Stimulated activated CD4-positive, alpha-beta T cell treated with anti-CD3 and anti-CD28 coated beads, Interleukin-15, amount 100 ng/mL, for 48 hours (primary cell): ENCODE measurements around the gene RXRA.

Source experiments
- DNase-seq, 2 donors: peaks; one replicate each; pipeline ENCODE4 v3.0.0-alpha.2; 2020; ENCODE audit warnings: low read depth in 2 of 2

The RXRA gene

DNA sequence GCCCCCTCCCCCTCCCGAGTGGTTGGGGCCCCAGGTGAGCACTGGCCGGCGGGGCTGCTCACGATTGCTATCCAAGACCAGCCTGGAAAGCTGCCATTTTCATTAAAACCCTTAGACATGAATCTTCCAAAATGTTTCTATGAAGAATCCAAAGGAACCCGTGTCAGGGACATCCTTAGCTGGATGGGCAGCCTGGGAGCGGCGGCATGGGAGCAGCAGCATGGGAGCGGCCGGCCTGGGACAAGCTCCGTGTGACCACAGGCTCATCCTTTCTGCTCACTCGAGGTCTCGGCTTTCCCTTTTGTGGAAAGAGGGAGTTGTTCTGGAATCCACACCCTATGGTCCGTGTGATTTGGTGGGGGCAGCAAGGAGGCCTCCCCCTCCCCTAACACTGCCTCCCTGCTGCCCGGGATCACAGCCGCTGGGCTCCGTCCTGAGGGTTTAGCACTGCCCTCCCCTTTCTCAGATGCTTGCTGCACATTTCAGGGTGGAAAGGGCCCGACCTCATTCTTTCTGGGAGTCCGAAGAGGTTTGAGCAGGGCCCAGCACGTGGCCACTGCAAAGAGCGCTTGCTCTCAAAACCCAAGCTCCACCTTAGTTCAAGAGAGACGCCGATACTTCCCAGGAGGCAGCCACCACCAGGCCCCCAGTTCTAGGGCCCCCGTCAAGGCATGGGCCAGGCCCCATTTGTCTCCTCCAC, 127.7 kb downstream of the RXRA start:
- no peak for DNase-seq

DNA sequence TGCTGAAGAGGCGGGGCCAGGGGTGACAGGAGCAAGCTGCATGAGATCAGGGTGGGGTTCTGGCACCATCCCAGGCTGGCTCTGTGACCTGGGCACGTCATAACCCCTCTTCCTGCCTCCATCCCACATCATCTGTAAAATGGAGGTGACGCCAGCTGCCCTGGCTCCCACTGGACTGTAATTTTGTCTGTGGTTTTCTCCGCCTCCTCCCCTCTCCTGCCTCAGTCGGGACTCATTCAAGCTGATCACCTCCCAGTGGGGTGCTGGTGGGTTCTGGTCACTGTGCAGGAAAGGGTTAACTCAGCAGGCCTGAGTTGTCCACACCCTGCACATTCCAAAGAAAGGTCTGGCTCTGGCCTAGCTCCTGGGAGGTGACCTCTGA, 128.2 kb downstream of the RXRA start:
- no peak for DNase-seq

DNA sequence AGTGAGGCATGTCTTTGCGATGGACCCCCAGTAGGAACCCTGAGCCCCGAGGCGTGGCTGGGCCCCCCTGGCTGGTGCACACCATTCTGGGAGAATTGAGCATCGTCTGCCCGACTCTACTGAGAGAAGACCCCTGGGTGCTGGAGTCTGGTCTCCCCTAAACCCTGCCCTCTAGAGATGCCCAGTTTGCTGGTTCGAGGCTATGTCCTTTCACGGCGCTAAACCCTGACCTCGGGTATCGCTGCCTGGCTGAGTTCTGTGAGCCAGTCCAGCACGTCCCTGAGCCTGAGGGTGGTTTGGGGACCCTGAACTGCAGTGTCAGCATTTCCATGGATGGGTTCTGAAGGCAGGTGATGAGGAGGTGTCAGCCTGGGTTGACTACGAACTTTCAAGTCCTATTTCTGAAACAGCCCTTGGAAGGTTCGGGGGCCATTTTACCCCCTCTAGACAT, 128.8 kb downstream of the RXRA start:
- no peak for DNase-seq

DNA sequence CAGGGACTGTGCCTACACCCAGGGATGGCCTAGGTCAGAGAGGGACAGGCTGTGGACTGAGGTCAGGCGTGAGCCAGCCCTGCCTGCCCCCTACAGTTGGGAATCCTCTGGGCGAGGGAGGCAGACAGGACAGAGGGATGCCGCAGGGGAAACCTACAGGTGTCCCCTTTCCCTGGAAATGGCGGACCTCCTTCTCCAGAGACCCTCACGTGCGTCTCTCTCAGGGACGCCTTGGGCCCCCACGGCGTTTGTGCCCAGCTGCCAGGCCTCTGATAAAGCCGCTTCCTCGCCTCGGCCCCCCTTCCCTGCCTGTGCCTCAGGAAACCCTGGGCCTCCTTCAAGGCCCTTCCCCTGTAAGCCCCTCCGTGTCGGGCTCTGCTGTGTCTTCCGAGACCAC, 129.3 kb downstream of the RXRA start:
- no peak for DNase-seq

DNA sequence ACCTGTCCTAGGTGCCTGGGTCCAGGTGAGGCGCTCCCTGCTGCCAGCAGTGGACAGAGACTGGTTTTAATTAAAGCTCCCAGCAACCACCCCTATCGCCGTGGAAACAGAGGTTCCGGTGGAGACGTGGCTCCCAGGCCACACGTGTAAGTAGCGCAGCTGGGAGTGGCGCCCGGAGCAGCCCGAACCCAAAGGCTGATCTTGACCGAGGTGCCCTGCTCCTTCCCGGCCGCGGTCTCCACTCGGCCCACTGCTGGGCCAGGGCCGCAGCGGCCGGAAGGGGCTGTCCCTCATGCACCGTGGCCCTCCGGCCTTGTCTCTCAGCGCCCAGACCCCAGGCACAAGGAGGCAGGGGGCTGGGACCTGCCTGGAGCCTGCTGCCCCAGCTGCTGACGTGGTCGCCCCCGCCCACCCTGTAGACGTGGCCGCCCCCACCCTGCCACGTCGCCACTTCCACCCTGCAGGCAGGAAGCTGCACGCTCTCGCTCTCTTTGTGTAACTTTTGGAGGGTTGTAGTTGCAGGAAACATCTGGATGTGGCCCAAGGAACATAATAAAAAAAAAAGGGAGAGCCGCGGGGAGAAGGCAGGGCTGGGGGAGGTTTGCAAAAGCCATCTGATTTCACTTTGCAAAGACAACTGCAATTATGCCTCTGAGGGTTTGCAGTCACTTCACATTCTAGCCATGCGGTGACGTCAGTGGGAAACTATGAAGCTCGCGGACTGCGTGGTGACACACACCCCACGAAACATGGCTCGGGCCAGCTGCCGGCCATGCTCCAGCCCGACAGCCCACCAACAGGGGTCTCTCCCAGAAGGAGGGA, 129.9 kb downstream of the RXRA start:
- peak; percentile 54 to 59 for DNase-seq

DNA sequence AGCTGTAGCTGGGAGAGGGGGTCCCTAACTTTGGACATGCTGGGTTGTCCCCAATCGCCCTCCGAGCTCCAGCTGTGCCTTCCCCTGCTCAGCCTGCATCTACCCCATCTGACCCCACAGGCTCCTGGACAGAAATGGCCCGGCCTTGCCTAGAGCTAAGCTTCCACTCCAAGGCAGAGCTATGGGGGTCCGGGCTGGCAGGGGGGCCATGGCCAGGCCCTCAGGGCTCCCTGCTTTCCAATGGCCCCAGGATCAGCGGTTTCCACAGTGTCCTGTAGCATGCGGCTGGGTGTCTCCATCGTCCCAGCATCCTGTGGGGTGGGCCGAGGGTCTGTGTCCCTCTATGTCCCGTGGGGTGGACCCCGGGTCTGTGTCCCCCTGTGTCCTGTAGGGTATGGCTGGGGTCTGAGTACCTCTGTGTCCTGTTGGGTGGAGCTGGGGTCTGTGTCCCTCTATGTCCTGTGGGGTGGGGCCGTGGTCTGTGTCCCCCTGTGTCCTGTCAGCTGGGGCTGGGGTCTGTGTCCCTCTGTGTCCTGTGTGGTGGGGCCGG, 130.6 kb downstream of the RXRA start:
- no peak for DNase-seq

DNA sequence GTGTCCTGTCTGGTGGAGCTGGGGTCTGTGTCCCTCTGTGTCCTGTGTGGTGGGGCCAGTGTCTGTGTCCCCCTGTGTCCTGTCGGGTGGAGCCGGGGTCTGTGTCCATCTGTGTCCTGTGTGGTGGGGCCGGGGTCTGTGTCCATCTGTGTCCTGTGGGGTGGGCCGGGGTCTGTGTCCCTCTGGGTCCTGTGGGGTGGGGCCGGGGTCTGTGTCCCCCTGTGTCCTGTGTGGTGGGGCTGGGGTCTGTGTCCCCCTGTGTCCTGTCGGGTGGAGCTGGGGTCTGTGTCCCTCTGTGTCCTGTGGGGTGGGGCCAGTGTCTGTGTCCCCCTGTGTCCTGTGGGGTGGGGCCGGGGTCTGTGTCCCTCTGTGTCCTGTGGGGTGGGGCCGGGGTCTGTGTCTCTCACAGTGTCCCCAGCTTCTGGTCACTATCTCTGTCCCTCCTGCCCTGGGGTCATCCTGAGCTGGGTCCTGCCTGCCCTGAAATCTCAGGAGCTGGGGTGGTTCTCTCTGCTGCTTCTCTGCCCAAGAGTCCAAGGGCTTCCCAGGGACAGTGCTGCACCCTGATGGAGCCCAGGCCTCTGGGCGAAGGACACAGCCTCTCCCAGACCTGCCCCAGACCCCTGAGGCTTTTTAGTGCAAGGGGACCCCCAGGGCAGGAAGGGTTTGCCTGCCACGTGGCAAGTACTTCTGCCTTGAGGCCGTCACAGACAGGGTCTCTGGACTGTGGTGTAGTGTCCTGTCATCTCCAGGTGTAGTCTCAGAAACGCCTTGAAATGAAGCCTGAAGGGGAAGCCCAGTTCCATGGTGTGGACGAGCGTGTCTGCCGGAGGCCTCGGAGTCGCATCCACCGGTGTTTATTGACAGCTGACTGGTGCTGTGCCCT, 131.3 kb downstream of the RXRA start:
- no peak for DNase-seq

DNA sequence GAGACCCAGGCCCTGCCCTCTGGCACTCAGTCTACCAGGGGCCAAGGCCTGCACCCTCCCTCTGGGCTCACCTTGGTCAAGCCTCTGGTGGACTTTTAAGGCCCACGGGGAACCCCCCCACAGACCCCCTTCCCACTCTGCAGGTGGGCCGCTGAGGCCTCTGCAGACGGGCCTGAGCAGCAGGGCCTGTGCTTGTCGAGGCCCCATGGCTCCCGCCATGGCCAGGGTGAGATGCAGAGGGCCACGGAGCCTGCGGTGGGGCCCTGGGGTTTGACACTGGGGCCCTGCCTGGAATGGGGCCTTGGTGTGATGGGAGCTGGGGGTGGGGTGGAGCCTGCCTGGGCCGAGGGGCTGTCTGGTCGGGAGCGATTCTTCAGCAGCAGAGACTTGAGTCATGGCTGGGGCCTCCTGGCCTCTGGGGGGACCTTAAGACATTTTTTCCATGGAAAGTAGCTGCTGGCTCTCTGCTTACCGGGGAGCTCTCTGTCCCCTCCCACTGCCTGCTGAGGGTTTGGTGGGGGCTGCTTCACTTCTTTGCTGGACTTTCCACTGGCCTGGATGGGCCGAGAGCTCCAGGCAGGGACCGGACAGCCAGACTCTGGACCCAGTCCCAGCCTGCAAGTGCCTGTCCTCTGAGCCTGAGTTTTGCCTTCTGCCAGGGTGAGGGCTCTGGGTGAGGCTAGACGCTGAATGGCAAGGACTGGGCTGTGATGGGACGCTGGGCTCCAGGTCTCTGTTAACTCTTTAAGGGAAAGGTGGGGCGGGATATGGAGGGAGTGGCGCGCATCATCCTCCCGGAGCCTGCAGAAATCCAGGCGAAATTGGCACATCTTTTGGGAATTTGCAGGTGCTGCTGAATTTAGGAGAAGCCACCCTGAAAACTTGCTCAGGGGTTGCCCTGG, 132.2 kb downstream of the RXRA start:
- DNase-seq, result no peak

DNA sequence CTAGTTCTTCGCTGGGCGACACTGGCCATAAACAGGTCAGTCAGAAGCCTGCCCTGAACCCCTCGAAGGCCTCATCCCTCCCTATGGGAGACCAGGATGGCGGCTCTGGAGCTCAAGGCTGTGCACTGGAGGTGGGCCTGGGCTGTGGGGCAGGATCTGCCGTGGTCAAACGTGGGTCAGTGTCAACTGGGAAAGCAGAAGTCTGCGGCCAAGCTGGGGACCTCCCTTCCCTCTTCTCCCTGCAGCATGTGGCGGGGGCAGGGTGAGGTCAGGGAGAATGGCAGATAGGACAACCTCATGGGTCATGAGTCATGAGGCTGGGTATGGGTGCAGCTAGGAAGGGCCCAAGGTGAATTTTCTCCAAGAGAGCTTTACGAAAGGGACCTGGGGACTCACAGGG, 132.9 kb downstream of the RXRA start:
- no peak for DNase-seq

DNA sequence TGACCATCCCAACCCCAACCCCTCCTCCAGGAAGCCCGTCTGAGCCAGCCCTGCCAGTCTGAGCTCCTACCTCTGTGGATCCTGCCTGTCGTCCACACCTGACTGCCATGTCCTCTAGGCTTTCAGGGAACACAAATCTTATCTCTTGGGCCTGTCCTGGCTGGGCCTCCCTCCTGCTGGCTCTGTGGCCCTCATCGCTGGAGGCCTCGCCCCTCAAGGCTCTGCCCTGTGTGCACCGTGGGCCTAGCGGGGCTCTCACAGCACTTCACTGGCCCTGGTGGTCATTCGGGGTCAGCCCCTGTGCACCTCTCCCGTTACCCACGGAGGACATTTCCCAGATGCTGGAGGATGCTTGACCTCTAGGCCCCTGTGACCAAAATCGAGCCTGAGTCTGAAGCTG, 133.3 kb downstream of the RXRA start:
- no peak for DNase-seq

DNA sequence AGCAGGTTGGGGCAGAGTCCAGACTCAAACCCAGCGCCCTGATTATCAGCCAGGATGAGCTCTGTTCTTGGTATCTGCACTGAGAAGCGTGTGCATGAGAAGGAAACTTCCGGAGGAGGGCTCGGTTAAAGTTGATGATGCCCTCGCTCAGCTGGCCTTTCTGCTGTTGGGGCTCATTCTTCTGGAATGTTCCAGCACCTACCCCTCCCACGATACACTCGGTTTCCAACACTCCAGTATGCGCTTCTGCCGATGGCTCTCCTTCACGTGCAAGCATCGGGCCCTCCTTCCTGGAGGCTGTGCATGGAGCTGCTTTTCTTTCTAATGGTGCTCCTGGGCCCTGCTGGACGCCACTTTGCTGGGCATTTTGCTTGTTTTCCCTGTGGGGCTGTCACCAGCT, 134.0 kb downstream of the RXRA start:
- DNase-seq, result no peak

DNA sequence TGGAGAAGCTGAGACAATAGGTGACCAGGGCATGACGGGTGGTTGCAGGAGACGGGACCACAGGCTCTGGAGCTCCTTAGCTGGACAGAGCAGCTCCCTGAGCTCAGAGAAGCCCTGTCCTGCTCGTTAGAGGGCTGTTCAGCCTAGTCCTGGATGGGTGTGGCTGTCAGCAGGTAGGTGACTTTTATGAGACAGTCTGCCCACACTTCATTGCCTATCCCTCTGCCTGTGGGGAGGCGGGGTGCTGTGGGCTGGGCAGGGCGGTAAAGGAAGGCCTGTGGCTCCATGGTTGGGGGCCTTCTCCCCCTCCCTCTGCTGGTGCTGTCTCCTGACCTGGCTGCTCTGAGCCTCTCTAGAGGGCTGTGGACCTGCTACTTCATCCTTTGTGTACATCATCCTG, 134.6 kb downstream of the RXRA start:
- DNase-seq, result no peak

DNA sequence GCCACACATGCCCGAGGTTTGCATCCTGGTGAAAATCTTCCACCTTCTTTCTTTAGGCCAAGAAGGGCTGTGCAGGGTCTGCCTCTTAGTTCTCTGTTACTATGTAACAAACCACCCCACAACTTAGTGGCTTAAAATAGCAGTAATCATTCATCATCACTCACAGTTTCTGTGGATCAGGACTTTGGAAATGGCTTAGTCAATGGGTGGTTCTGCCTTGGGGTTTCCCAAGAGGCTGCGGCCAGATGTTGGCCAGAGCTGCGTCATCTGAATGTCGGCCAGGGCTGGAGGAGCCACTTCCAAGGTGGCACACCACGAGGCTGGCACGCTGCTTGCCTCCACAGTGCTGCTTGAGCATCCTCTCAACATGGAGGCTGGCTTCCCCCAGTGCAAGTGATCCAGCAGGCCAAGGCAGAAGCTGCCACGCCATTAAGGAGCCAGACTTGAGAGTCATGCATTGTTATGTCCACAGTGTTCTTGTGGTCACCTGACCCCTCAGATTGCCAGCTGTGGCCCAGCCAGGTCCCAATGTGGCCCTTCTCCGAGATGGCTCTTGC, 135.2 kb downstream of the RXRA start:
- DNase-seq, result no peak

DNA sequence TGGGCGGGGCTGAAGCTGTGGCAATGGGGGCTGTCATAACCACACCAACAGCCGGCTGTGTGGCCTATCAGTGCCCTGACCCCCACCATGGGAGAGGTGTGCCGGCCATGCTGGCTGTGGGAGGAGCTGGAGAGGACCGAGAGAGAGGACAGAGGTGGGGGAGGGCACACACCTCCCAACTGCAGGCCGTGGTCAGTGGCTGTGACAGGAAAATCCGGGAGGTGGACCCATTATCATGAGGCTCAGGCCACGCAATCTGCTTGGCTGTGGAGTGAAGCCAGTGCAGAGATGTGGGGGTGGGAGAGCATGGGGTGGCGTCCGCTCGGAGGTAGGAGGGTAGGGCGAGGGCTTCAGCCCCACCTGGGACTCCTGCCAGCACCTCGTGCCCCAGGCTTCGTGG, 136.1 kb downstream of the RXRA start:
- DNase-seq, result no peak

DNA sequence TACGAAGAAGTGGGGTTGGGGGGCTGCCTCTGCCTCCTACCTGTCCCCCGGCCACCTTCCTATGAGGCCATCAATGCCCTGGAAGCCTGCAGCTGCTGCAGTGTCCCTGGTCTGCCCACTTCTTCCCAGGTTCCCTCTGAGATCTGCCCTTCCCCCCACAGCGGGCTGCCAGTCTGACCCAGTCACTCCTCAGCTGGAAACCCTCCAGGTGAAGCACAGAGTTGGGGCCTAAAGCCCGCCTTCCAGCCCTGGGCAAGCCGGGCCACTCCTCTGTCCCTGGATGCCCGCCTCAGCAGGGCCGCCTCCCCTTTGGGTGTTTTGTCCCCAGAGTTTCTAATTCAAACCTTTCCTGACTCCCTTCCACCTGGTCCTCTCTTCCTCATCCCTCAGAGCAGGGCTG, 137.0 kb downstream of the RXRA start:
- no peak for DNase-seq

DNA sequence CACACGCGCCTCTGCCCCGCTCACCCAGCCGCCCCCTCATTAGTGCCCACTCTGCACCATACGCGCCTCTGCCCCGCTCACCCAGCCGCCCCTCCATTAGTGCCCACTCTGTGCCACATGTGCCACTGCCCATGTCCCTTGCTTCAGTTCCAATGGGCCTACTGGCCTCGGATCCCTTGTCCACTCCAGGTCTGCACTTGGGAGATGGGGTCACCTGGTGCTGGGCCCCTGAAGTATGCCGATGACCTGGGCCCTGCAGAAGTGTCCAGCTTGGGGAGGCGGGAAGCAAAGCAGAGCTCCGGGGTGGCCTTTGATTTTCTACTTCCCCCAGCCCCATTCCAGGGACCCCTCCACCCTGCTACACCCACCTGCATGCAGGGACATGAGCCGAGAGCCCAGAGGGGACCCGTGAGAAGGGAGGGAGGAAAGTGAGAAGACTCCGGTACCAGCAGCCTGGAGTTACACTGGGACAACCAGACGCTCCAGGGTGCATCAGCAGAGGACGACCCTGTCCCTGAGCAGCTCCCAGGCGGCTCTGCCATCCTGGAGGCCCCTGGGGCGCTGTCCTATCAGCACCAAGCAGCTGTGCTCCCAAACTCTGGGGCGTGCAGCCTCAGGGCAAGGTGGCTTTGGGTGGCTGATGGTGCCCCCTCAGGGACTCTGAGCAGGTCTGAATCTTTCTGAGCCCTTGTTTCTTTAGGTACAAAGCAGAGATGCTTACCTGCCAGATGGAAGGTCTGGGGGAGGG, 140.8 kb downstream of the RXRA start:
- no peak for DNase-seq

DNA sequence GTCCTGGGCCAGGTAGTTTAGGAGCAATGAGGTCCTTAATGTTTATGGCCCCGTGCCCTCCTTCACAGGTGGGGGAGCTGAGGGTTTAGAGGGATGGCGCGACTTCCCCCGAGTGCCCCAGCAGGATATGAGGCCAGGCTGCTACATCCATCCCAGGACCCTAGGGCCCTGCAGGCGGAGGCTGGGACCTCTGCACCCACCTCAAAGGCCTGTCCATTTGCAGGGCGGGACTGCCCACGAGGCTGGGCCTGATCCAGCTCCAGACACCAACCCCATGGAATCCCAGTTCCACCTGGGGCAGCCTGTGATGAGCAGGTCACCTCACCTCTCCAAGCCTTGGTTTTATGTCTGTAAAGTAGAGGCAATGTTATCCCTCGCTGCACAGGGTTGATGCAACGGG, 142.1 kb downstream of the RXRA start:
- no peak for DNase-seq

DNA sequence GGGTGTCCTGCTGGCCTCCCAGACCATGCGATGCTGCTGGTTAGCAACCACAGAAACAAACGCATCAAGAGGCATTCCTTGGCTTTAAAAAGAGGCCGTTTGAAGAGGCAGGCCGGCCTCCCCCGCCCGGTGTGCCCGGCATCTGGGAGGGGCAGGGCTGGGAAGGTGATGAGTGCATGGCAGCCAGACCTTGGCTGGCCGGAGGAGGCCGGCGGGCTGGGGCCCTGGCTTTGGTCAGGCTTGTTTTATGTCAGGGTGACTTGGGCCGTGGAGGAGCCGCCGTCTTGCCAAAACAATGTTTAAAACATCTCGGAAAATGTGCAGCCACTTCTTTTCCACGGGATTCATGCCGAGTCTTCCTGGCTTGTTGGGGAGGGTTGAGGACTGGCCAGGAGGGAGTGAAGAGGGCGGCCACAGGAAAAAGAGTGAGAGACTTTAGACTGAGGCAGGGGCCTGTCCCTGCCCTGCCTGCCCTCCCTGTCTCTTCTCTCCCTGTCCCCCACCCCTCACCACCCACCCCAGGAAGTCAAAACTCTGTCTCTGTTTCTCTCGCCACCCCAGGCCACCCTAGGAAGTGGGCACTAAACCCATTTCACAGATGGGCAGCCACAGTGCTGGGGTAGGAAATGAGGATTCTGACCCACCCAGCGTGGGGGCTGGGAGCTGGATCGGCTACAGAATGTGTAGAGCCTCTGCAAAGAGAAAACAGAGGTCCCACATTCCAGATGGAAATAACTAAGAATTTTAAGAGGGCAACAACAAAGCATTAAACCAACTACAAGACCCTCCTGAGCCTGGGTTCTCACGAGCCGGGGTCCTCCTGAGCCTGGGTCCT, 143.0 kb downstream of the RXRA start:
- DNase-seq, result no peak

DNA sequence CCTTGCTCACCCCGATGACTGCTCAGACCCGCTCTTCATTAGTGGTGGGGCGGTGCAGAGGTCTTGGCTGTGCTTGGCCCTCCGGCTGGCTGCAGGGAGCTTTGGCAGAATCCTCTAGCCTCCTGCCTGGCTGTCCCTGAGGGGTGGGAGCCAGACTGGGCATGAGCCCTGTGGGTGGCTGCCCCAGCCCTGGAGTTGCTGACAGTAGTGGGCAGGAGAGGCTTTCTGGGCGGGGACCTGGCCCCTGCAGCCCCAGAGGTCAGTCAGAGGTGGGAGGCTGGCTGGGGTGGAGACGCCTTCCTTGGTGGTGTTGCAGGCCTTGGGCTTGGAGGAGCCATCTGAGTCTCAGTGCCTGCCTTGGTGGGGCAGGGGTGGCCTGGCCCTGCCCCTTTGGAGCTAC, 146.0 kb downstream of the RXRA start:
- DNase-seq, result no peak
